GM12874 (cell line): ENCODE data around the gene MUL1.

Source experiments
- CTCF ChIP-seq: IDR thresholded peaks from 2 replicates; pipeline ENCODE4 v1.5.1; 2011; ENCODE audit warnings: low read depth, mild to moderate bottlenecking, control low read depth, low read length, moderate library complexity; ENCODE audit not compliant: insufficient read depth

Gene MUL1

DNA sequence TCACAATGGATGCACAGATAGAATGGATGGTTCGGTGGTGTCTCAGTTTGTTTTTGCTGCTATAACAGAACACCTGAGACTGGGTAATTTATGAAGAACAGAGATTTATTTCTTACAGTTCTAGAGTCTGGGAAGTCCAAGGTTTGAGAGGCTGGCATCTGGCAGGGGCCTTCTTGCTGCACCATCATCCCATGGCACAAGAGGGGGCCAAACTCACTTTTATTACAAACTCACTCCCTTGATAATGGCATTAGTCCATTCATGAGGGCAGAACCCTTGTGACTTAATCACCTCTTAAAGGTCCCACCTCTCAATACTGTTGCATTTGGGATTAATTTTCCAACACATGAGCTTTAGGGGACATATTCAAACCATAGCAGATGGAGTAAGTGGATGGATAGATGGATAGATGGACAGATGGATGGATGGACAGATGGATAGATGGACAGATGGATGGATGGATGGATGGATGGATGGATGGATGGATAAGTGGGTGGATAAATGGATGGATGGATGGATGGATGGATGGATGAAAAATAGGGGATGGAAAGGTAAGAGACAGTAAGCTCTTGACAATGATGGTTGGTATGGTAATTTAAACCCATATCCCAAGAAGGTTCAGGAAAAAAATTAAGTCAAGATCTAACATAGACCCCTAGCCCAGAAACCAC, 38.4 kb downstream of the MUL1 start:
- TF ChIP-seq CTCF = no peak

DNA sequence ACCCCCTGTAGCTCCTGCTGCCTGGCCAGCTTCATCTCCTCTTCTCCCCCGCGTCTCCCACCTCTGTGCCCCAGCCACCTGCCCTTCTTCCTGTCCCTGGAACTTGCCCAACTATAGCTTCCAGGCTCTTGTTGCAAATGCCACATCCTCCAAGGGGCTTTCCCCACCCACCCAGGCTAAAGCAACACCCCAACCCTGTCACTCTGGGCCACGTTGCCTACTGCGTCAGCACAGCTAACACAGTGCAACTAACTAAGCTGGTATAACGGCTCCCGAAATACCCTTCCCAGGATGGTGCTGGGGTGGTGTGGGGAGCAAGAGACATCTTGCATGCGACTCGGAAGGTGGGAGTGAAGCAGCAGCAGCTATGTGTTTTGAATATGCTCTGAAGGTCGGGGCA, 41.7 kb downstream of the MUL1 start:
- TF ChIP-seq CTCF = no peak

GRCh38 chr1:20465187-20465586, 42.8 kb downstream of the MUL1 start:
- TF ChIP-seq CTCF = no peak

- TF ChIP-seq CTCF = no peak
Measured at GRCh38 chr1:20463502-20463901, 44.4 kb downstream of the MUL1 start.

GRCh38 chr1:20462397-20462796, 45.6 kb downstream of the MUL1 start:
- TF ChIP-seq CTCF = no peak

DNA sequence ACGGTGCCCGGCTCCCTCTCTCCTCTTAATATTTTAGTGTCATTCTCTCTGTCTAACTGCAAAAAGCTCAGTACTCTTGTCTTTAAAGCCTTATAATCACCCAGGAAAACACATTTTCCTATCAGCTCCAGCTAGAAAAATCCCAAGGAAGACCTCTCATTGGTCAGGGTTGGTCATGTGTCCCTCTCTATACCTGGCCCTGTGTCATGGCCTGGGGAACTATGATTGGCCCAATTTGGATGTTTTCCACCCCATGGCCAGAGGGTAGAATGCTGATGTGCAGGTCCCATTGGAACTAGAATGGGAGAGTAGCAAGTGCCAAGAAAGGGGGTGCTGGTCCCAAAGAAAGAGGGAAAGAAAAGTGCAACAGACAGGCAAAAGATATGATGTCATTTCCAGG, 49.2 kb downstream of the MUL1 start:
- no peak for TF ChIP-seq CTCF

DNA sequence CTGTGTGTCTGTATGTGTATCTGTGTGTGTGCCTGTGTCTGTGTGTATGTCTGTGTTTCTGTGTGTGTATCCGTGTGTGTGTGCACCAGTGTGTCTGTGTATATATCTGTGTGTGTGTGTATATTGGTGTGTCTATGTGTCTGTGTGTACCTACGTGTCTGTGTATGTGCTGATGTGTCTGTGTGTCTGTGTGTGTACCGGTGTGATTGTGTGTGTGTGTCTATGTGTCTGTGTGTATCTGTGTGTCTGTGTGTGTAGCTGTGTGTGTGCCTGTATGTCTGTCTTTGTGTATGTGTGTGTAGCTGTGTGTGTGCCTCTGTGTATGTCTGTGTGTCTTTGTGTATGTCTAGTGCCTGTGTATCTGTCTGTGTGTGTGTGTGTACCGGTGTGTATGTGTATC, 53.9 kb downstream of the MUL1 start:
- TF ChIP-seq CTCF = no peak
